DMS53 (cell line): Measurements from ENCODE around the gene OXGR1.
"Not testable (repeated sequence)": the region's sequence is repeated elsewhere in the genome, so short reads cannot be mapped to it uniquely, and the experiment has no call there.

Experiments used
- DNase-seq: peaks from one replicate; lab custom pipeline; 2025; lab: John Stamatoyannopoulos, UW

OXGR1 gene

DNA sequence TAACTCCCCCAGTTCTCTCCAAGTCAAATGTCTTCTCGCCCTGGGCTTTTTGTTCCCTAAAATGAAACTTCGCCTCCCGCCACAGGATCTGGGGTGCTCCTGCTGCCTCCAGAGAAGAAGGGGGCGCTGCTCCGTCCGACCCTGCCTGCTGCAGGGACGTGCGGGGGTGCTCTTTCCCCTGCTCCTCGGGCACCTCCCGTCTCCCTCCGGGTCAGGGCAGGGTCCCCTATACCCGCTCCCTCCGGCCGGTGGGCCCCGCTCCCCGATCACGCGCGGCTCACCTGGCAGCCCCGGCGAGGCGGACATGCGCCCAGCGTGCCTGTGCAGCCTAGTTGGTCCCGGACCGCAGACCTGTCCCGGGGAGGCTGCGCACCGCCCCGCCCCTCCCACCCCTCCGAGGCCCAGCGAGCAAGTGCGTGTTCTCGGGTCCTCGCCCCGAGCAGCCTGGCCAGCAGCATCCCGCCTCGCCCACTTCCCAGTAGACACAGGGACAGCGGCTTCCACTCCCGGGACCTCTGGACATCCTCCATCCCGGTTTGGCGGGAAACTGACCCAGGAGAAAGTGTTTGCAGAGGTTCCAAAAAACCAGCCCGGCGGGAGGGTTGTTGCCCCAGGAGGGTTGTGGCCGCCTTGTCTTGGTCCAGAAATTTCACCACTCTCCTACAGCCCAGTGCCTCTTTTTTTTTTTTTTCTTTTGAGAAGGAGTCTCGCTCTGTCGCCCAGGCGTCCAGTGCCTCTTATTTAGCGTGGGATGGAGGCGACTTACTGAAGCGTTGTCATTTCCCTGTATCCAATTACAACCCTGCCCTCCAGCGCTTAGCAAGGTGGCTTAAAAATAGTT lies at the start of gene OXGR1:
TSS of gene OXGR1 (minus strand) at position 460 of the 841 bp plus-strand sequence. CDS start 6,717 bp downstream, outside the sequence.
- peak; percentile 30 for DNase-seq

DNA sequence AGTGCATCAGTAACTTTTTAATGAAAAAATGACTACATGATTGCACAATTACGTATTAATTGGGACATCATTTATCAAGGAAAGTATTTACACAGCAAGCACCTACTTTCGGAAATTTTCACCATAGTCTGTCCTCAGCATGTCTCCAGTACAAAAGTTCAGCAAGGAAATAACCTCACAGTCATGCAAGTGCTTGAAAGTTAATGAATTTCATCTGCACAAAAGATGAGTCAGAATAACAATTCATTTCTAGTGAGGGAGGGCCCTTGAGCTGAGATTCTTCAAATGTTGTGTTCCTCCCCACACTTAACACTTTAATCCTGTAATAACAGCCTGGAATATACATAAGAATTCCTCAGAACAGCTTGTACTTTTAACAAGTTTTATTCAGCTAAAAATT lies 49.0 kb upstream of the OXGR1 start:
- no peak for DNase-seq

DNA sequence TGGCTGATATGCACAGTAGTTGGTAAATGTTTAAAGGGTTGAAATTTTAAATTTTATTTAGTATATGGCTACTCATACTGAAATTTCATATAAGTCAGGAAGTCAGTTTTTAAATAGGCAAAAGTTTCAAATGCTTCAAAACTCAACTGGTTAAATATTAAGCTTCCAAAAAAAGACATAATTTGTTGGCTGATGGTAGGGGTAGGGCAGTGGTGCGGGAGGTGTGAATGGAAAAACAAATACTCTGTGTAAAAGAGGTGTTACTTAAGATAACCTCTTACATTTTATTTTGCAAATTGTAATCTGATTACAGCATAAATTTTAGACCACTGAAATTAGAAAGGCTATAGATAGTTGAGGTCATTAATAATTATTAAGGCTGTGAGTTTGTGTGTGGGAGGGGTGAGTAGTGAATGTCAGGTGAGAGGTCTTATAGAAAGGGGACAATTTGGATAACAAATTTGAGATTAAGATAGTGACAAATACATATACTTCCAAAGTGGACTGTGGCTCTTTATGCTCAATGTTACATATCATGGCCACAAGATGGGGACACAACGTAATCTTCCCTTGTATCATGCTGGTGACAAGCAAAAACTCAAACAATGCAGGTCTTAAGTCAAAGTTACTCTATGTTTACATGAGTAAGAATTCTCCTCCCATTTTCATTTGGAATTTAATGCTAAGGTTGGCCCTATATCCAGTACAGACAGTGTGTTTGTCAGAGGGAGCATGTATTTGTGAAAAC lies 36.6 kb upstream of the OXGR1 start:
- DNase-seq, result peak; percentile 49

DNA sequence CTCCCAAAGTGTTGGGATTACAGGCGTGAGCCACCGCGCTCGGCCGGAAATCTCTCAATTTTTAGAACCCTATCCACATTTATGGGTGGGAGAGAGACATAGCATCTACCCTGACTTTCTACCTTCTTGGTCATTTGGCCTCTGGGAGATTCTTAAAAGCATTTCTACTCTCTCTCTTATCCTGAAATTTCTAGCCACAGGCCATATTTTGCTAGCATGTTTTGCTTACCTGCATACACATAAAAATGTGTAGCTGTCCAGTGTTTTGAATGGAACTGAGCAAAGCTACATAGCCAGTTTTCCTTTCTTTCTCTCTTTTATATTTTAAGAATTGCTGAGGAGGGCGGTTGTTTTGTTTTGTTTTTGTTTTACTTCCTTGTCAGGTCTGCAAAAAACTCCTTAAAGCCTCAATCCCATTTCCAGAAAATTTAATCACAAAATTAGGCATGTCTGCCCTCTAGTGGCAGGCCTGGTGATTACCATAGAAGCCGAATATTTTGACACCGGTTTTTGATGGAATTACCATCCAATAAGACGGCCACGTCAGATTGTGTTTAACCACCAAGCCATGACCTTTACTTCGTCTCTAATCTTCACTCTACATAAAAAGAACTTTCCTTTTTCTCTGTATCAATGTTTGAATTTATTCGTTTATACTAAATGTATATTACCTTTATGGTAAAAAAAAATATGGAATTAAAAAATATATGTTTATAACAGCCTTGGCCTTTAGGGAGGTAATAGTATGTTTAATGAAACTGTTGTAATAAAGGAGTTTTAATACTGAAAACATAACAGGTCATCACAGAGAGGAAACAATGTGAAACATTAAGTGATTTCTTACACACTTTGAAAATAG lies 34.4 kb upstream of the OXGR1 start:
- DNase-seq, result peak; percentile 57

DNA sequence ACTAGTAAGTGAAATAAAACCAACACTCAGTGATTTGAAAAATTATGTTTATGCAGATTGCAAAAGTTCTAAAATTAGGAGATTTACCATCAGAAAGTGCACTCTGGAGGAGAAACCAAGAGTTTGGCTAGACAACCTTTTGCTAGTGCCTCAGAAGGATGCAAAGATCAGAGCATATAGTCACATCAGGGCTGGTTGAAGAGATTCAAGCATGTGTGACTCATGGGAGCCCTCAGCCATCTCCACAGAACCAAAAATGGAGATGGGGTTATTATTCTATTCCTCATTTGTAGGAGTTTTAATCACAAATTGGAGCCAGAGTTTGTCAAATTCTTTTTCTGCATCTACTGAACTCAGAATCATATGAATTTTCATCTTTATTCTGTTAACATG lies 32.9 kb upstream of the OXGR1 start:
- DNase-seq, result peak; percentile 1

DNA sequence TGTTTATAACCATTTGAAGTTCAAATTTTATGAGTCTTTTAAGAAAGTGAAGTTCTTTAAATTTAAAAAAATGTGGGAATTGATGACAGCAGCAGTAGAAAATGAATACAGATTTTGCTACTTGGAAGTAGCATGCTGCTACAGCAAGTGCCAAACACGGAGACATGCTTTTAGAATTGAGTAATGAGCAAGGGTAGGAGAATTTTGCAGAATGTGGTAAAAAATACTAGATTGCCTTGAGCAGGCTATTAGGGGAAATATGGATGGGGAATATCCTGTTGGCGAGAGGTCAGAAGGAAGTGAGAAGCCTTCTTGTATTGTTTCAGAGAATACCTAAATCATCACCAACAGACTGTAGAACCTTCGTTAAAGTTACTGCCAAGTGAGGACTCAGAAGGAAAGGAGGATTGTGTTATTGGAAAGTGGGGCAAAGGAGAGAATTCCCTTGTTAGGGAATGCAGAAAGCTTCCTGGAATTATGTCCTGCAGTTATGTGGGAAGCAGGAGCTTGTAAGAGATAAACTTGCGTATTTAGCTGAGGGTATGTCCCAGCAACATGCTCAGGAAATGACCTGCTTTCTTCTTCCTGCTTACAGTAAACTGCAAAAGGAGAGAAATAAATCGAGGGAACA lies 32.4 kb upstream of the OXGR1 start:
- DNase-seq, result no peak

DNA sequence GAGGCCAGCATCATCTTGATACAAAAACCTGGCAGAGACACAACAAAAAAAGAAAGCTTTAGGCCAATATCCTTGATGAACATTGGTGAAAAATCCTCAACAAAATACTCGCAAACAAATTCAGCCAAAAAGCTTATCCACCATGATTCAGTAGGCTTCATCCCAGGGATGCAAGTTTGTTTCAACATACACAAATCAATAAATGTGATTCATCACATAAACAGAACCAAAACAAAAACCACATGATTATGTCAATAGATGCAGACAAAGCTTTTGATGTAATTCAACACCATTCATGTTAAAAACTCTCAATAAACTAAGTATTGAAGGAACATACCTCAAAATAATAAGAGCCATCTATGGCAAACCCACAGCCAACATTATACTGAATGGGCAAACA lies 29.5 kb upstream of the OXGR1 start:
- DNase-seq, result not testable (repeated sequence)

DNA sequence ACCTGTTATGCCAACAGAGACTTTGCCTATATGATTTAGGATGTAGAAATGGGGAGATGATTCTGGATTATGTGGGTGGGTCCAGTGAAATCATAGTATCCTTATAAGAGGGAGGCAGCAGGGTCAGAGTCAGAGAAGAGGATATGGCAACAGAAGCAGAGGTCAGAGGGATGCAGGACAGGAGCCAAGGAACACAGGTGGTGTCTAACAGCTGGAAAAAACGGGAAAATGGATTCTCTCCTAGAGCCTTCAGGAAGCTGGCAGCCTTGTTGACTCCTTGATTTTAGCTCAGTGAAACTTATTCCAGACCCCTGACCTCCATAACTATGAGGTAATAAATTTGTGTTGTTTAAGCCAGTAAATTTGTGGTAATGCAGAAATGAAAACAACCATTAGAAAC lies 28.8 kb upstream of the OXGR1 start:
- no peak for DNase-seq

DNA sequence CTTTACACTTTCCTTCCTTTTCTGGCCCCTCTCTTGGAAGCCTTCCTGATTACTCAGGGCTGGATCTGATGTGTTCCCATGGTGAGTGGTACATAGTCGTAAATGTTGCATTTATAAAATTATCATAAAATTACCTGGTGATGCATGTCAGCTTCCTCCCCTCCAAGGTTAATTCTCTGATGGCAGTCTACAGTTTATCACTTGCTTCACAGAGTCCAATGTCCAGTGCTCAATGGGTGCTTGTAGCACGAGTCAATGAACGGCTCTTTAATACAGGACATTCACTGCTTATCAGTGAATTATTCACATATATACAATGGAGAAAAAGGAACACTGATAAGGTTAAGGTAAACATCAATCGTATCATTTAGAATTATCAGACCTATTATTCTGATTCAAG lies 27.0 kb upstream of the OXGR1 start:
- no peak for DNase-seq

DNA sequence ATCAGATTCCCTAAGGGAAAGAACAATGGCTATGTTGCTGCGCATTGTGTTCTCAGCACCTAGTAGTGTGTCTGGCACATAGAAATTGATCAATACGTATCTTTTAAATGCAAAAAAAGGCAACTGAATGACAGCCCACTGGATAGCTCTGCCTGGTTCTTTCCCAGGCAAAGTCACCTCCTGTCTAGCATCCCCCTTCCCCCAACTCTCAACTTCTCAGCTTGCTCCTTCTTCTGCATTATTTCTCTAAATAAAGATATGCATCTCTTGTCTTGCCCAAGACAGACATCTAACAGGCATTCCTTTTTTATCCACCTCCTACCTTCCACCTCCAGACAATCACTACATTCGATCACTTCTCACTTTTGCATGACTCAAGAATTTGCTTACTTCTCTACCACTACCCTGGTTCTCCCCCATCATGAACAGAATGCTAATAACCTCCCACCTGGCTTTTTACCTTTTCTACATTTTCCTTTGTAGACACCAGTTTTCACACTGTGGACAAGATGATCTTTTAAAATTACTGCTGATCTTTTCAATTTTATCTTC lies 26.5 kb upstream of the OXGR1 start:
- DNase-seq, result no peak

DNA sequence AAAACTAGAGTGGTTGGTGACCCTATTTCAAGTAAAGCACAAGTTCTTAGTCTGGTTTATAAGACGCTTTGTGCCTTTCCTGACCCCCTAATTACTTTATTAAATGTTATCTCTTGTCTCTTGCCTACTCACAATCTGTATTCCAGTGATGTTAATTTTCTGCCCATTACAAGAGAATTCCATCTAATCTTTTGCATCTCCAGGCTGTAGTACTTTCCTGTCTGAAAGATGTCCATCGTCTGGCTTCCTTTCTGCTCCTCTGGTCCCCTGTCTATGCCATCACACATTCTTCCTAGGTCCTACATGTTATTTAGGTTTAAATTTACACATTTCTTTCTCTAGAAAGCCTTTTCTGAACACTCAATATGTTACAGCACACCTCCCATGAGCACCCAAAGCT lies 25.9 kb upstream of the OXGR1 start:
- no peak for DNase-seq

DNA sequence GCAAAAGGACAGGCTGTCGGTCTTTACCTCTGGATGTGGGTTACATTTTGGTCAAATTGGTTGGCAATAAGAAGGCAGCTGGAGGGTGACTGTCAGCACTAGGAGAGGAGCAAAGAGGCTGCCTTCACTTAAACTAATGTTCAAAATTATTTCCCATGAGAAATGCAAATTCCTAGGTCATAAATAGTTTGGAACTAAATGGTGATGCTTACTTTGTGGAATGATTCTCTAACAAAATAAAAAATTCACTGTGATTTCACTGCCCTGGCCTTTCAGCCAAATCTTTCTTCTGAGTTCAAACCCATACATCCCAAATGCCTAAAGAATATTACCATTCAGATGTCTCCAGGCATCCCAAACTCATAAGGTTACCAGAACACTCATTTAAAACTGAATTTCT lies 25.0 kb upstream of the OXGR1 start:
- DNase-seq, result no peak

DNA sequence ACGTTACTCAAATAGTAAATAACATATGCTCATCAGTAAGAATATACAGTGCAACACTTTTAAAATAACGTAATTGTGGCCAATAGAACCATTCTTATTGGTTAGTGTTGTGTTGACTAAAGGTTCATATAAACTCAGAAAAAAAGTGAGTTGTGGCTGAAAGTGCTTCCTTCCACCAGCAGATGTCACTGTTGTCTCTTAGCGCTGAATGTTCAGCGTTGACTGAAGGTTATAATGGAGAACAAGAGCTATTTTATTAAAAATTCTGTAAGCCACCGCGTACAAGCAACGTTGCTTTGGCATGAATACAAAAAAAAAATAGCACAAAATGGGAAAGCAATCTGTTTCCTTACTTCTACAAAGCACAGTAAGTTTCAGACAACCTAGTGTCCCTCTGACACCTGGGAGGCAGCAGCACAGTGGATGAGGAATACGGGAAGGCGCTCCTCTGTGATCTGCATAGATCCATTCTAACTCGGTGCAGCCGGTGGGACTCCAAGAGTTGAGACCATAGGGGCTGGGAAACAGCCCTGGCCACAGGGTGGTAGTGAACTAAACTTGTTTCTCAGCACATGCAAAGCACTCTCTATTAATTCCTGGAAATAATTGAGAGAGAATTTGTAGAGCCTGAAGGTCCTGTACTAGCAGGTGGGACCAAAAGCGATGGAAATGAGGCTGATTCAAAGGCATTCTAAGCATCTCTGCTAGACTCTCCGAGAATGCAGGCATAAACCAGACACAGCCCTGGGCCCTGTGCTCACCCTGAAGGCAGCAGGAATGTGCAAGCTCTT lies 23.9 kb upstream of the OXGR1 start:
- peak; percentile 45 for DNase-seq

DNA sequence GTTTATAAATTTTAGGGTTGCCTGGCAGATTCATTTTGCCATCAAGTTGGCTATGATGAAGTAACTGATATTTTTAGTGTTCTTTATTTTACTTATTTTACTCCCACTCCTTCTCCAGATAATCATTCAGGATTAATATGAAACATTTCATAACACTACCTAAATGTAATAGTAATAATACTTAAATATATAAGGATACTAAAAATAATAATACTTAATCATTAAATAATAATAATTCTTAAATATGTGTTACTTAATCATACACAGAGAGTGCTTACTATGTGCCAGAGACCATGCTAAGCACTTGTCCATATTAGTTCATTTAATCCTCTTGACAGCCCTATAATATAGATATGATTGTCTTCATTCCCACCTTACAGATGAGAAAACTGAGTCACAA lies 23.0 kb upstream of the OXGR1 start:
- DNase-seq, result no peak

DNA sequence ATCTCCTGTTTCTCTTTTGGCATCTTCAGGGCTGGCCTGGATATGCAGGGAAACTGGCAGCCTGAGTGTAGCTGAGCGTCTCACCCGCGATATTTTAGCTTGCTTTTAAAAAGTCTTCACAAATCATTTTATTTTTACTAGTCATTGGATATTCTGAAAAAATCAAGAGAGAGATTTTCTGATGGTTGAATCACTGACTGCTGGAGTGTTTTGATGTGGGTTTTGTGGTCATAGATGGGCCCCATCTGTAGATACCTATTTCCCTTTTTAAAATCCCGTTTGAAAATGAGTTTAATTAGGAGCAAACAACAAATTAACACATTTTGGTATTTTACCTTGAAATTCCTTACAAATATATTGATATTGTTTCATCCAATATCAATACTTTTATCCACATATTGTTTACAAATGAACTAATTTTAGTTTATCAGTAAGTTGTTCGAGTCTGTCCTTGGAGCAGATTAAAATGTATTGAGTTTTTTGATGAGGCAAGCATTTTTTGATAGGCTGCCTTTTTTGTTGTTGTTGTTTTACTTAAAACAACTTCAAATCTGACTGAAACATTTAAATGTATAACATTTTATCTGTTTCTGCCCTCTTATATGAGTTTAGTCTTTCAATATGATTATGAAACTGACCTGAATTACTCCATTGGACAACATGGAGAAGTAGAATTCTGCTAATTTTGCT lies 21.5 kb upstream of the OXGR1 start:
- no peak for DNase-seq

DNA sequence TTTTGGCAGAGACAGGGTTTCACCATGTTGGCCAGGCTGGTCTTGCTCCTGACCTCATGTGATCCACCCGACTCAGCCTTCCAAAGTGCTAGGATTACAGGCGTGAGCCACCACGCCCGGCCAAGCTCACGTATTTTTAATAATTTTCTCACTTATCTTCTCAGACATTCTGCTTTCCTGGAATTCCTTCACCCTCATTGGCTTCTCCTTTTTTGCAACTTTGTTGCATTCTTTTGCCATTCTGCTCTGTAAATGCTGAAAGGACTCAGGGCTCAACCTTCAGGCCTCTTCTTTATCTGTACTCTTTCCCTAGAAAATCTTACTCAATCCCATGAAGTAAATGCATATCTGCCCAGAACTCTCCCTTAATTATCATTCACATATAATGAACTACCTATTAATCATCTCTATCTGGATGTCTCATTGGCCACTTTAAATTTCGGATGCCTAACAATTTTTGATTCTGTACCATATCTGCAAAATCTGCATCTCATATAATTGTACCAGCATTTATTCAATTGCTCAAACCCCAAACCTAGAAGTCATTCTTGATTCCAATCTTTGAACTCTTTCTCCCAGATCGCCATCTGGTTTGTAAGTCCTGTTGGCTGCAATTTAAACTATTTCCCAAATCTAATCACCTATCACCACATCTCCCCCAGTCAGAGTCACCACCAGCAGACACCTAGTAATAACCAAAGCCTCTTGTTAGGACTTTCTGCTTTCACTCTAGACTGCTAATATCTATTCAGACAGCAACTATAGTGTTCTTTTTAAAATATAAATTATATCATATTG lies 18.2 kb upstream of the OXGR1 start:
- no peak for DNase-seq

DNA sequence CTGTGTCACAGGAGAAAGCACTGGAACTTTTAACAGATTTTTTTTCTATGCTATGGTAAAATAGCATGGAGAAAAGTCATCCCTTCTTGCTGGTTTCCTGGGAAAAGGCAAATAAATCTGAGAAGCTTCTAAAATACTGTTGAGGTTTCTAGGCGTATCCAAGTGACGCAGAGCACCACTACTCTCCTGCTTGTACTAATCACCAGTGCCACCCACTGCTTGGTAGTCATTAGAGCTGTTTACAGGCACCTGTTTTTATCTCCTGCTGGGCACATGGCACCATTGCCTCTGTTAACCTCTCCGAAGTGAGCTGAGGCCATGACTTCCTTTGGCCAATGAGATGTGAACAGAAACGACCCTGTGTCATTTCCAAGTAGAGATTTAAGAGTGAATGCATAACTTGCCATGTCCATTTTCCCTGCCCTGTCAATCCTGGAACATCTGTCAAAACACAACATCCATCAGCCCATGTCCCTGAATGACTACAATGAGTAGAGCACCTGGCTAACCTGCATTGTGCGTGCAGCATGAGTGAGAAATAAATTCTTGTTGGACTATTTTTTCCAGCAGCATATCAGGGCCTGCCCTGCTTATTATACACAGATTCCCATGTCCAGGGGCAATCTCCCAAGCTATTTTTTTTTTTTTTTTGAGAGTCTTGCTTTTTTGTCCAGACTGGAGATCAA lies 17.3 kb upstream of the OXGR1 start:
- DNase-seq, result no peak

DNA sequence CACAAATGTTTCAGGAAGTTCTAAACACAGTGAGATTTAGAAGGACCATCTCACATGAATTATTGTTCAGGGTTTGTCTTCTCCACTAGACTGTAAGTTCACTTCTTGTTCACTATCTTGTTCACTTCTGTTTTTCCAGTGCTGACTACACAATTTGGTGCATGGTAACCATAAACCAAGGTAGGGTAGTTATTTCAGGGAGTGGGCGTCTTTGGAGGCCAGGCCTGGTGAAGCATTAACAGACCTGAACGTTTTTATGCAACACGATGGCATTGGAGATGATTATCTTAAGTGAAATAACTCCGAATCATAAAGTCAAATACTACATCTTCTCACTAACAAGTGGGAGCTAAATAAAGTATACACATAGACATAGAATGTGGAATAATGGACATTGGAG lies 14.4 kb upstream of the OXGR1 start:
- DNase-seq, result no peak
